Choroid plexus epithelial cell (primary cell): ENCODE results near the gene NTF4.
"Not testable (repeated sequence)": the region's sequence is repeated elsewhere in the genome, so short reads cannot be mapped to it uniquely, and the experiment has no call there.

Experiments
- DNase-seq: peaks from one replicate; pipeline ENCODE4 v3.0.0-alpha.2; 2010; ENCODE audit warnings: low read depth
- H3K4me3 ChIP-seq: 2 replicates; pipeline ENCODE4 v1.5.1; 2011; ENCODE audit warnings: low read depth, mild to moderate bottlenecking, control low read depth, low read length, moderate library complexity
- CTCF ChIP-seq: conservative IDR thresholded peaks from 2 replicates; pipeline ENCODE4 v1.5.1; 2011; ENCODE audit warnings: low read depth, mild to moderate bottlenecking, control low read depth, inconsistent platforms, low read length, moderate library complexity

Gene NTF4

GRCh38 chr19:49036815-49037214 is 27.8 kb downstream of the NTF4 start, which contains the start of gene CGB1:
CGB1 (minus strand) TSS chr19:49036895; CDS start chr19:49036711, 184 bp downstream.
- not testable (repeated sequence) for H3K4me3 ChIP-seq, DNase-seq
- peak; percentile 49 for TF ChIP-seq CTCF

- not testable (repeated sequence) for DNase-seq, H3K4me3 ChIP-seq
- peak; percentile 38 for TF ChIP-seq CTCF
Observed at GRCh38 chr19:49031642-49032301, 32.8 kb downstream of the NTF4 start, which contains the start of gene CGB2. CGB2 (plus strand) TSS chr19:49031890; CDS start chr19:49032096, 206 bp downstream.

GRCh38 chr19:49030323-49030722 is 34.3 kb downstream of the NTF4 start:
- not testable (repeated sequence) for DNase-seq, H3K4me3 ChIP-seq

GRCh38 chr19:49029749-49030148 is 34.9 kb downstream of the NTF4 start:
- H3K4me3 ChIP-seq, DNase-seq: not testable (repeated sequence)

- not testable (repeated sequence) for DNase-seq, H3K4me3 ChIP-seq
Observed at GRCh38 chr19:49028686-49029085, 35.9 kb downstream of the NTF4 start.

GRCh38 chr19:49025599-49025998 is 39.0 kb downstream of the NTF4 start:
- DNase-seq, H3K4me3 ChIP-seq: not testable (repeated sequence)

GRCh38 chr19:49025088-49025487 is 39.5 kb downstream of the NTF4 start:
- not testable (repeated sequence) for DNase-seq, H3K4me3 ChIP-seq

- not testable (repeated sequence) for DNase-seq, H3K4me3 ChIP-seq
Observed at GRCh38 chr19:49024233-49024632, 40.4 kb downstream of the NTF4 start, which contains the start of gene CGB3. CGB3 (minus strand) TSS chr19:49024333; CDS start chr19:49023971, 362 bp downstream.

GRCh38 chr19:49022116-49022515 is 42.5 kb downstream of the NTF4 start:
- TF ChIP-seq CTCF = no peak
- no peak for DNase-seq
- H3K4me3 ChIP-seq = no peak overlapping the region

GRCh38 chr19:49020931-49021895 is 43.4 kb downstream of the NTF4 start:
- DNase-seq = peak; percentile 44
- no peak for TF ChIP-seq CTCF
- no peak overlapping the region for H3K4me3 ChIP-seq
